HepG2 (cell line): ENCODE measurements around the gene TNPO3. TPM values are rescaled to one million over a fixed set of nuclear protein-coding genes. Genes with fewer than 3 reads are reported as not detected.
A peak's percentile ranks its signal among the peaks of the same experiment; 100 is the strongest.

Experiments
- ATAC-seq: fragments of 200-7000 bp; cut with Tn5 transposase; 3 replicates; pipeline ENCODE4 v1.9.1; 2020; ENCODE audit warnings: mild to moderate bottlenecking, moderate library complexity
- BruUV-seq: library from RNA; stranded (reverse); fragments of 400-500 nt; replicated peaks from 2 replicates; lab custom pipeline; 2021; lab: Mats Ljungman, UMichigan
- CTCF ChIA-PET: fragments of 300-600 bp; formaldehyde crosslinking; extraction: SDS; loops from one replicate; lab custom pipeline; 2021; ENCODE audit warnings: low total read pairs, inconsistent platforms, low intra/inter-chr PET ratio; lab: Yijun Ruan, JAX
- POLR2A ChIA-PET: fragments of 350-600 bp; sonication (Branson Sonifier 250); formaldehyde crosslinking; loops from one replicate; lab custom pipeline; 2020; ENCODE audit warnings: antibody characterized with exemption, inconsistent platforms; lab: Yijun Ruan, JAX
- DNase-seq: peaks from one replicate; pipeline ENCODE4 v3.0.0-alpha.2; 2015; ENCODE audit warnings: low spot score
- FAIRE-seq: peaks from 3 replicates; lab custom pipeline; 2011; peaks lifted over from hg19 to GRCh38; lab: Jason Lieb, UNC
- H2AFZ ChIP-seq: one replicate; pipeline ENCODE4 v1.6.1; 2011; ENCODE audit warnings: low read length, inconsistent platforms
- H3K27ac ChIP-seq: fragments of 300-600 bp; 3 replicates; pipeline ENCODE4 v1.8.0; 2011; ENCODE audit warnings: mixed run types, mild to moderate bottlenecking, mixed read lengths, low read length, inconsistent platforms; ENCODE audit not compliant: insufficient read depth; ENCODE audit errors: extremely low read length
- H3K27me3 ChIP-seq, 2 experiments: fragments of 200-600 bp in 1 of 2; 2 replicates in 1 of 2; 3 replicates in 1 of 2; pipeline versions ENCODE4 v1.6.0 to v1.8.0; 2011; ENCODE audit warnings: low read length in 2 of 2, mild to moderate bottlenecking in 2 of 2, moderate library complexity in 2 of 2, inconsistent platforms in 1 of 2; ENCODE audit not compliant: insufficient read depth in 2 of 2, control insufficient read depth in 1 of 2
- H3K36me3 ChIP-seq, 2 experiments: fragments of 200-600 bp in 1 of 2; replicated peaks in 1 of 2; 2 replicates in 1 of 2; 3 replicates in 1 of 2; pipeline versions ENCODE4 v1.5.1 to v1.8.0; 2011; ENCODE audit warnings: low read length in 2 of 2, inconsistent platforms in 1 of 2; ENCODE audit not compliant: insufficient read depth in 2 of 2, control insufficient read depth in 1 of 2
- H3K4me1 ChIP-seq: 2 replicates; pipeline ENCODE4 v1.5.1; 2012; ENCODE audit warnings: low read length, inconsistent platforms; ENCODE audit not compliant: insufficient read depth
- H3K4me2 ChIP-seq: 2 replicates; pipeline ENCODE4 v1.6.0; 2011; ENCODE audit warnings: low read depth, low read length, inconsistent platforms
- H3K4me3 ChIP-seq, 3 experiments: fragments of 200-600 bp in 1 of 3; sonication (generic), shearing (Covaris generic) in 1 of 3; replicated peaks in 1 of 3; 2 replicates each; pipeline ENCODE4 v1.5.1; 2011 to 2016; ENCODE audit warnings: low read length in 3 of 3, inconsistent platforms in 2 of 3, low read depth in 2 of 3, mild to moderate bottlenecking in 2 of 3, control low read depth in 1 of 3, mixed read lengths in 1 of 3; ENCODE audit not compliant: insufficient read depth in 1 of 3
- H3K79me2 ChIP-seq: one replicate; pipeline ENCODE4 v1.6.1; 2011; ENCODE audit warnings: low read length, inconsistent platforms; ENCODE audit not compliant: insufficient read depth
- H3K9ac ChIP-seq: 2 replicates; pipeline ENCODE4 v1.6.0; 2011; ENCODE audit warnings: mild to moderate bottlenecking, low read depth, low read length, inconsistent platforms; ENCODE audit not compliant: insufficient read depth
- H3K9me3 ChIP-seq: 2 replicates; pipeline ENCODE4 v1.5.1; 2012; ENCODE audit warnings: mild to moderate bottlenecking, low read length
- H4K20me1 ChIP-seq: 2 replicates; pipeline ENCODE4 v1.6.0; 2011; ENCODE audit warnings: inconsistent platforms, mild to moderate bottlenecking, low read length, moderate library complexity; ENCODE audit not compliant: insufficient read depth
- E2F5 ChIP-seq: sonication (generic); formaldehyde crosslinking; conservative IDR thresholded peaks from 2 replicates; pipeline ENCODE4 v1.4.0; 2020; ENCODE audit warnings: missing genetic modification reagents
- ERF ChIP-seq: IDR thresholded peaks from 2 replicates; pipeline ENCODE4 v1.6.1; 2018; ENCODE audit warnings: missing biosample characterization, missing genetic modification reagents
- ETV5 ChIP-seq: IDR thresholded peaks from 2 replicates; pipeline ENCODE4 v1.6.1; 2018; ENCODE audit warnings: missing biosample characterization, missing genetic modification reagents, inconsistent platforms, borderline replicate concordance
- REXO4 ChIP-seq: sonication (generic); formaldehyde crosslinking; IDR thresholded peaks from 2 replicates; pipeline ENCODE4 v1.8.0; 2022; ENCODE audit warnings: missing genetic modification reagents, mild to moderate bottlenecking, borderline replicate concordance
- RFX3 ChIP-seq: IDR thresholded peaks from 2 replicates; pipeline ENCODE4 v1.6.1; 2016; ENCODE audit warnings: missing biosample characterization, missing genetic modification reagents
- U2AF2 ChIP-seq: fragments of 200-400 bp; formaldehyde crosslinking; IDR thresholded peaks from 2 replicates; pipeline ENCODE4 v1.6.1; 2017; ENCODE audit warnings: low read depth, mild to moderate bottlenecking, low read length
- ZNF230 ChIP-seq: sonication (generic); formaldehyde crosslinking; IDR thresholded peaks from 2 replicates; pipeline ENCODE4 v1.4.0; 2020; ENCODE audit warnings: mild to moderate bottlenecking, missing genetic modification reagents
- ZNF562 ChIP-seq: sonication (generic); formaldehyde crosslinking; IDR thresholded peaks from 2 replicates; pipeline ENCODE4 v1.8.0; 2022; ENCODE audit warnings: missing genetic modification reagents, borderline replicate concordance
- WGBS: methylation state at CpG from one replicate; pipeline ENCODE4 v1.1.6; 2017; ENCODE audit warnings: low lambda C conversion rate; 5-methylcytosine and 5-hydroxymethylcytosine counted together
- in situ Hi-C: cut with HindIII; loops from 2 replicates; pipeline ENCODE4 v1.10.0; 2017; ENCODE audit warnings: low pct_unique_long_range_greater_than_20kb; ENCODE audit not compliant: extremely low pct_ligation_motif_present
- intact Hi-C: fragments of 100-400 bp; cut with micrococcal nuclease; formaldehyde crosslinking; loops from one replicate; pipeline ENCODE4 v1.10.0; 2022; ENCODE audit not compliant: unreplicated experiment
- polyA plus RNA-seq, 8 experiments: library from polyadenylated mRNA; depleted of rRNA in 3 of 8; stranded (reverse) in 7 of 8; unstranded in 1 of 8; fragments of >200 nt; fragmentation: Illumina TruSeq in 4 of 8; extraction: Trizol in 4 of 8; gene quantifications; 2 replicates each; pipeline versions ENCODE4 v1.2.1 to v1.2.3, GENCODE V29; 2011 to 2016; ENCODE audit warnings: low read depth in 4 of 8, missing spikeins in 1 of 8, mixed read lengths in 1 of 8; ENCODE audit not compliant: insufficient read depth in 1 of 8
- total RNA-seq, 5 experiments: library from RNA; depleted of rRNA; stranded (reverse); fragments of >200 nt; fragmentation: Illumina TruSeq; extraction: Trizol; gene quantifications; 2 replicates each; pipeline ENCODE4 v1.2.3, GENCODE V29; 2016; ENCODE audit warnings: low read depth in 1 of 5
- TF ChIP-seq, protein P1 (sequence below): IDR thresholded peaks from 2 replicates; pipeline ENCODE4 v1.4.0; 2020; ENCODE audit warnings: mild to moderate bottlenecking, missing genetic modification reagents
- TF ChIP-seq, protein P2 (sequence below): IDR thresholded peaks from 2 replicates; pipeline ENCODE4 v1.6.1; 2016; ENCODE audit warnings: low read depth, missing genetic modification reagents, missing compliant biosample characterization
- TF ChIP-seq, protein P3 (sequence below): sonication (generic); formaldehyde crosslinking; IDR thresholded peaks from 2 replicates; pipeline ENCODE4 v1.8.1; 2023; ENCODE audit warnings: mild to moderate bottlenecking, missing genetic modification reagents

TNPO3 gene
- total and polyA plus RNA-seq, 2 of the 13 experiments (the other 11 are each of a cell fraction or from before 2014, with no cell fraction given): 23.8 to 44.6 TPM

- BruUV-seq: no TSS peak
- 0 out of 2 replicates have a peak, but pooled peaks cover 7% of the 10 kb centered on the region for H4K20me1 ChIP-seq
- no peak overlapping the region for H3K9ac ChIP-seq
- in situ Hi-C loops: no loop called here
- DNase-seq (no peak), ATAC-seq (no peak), FAIRE-seq (peak; percentile 30)
- CTCF ChIA-PET: no interaction called here
- H2AFZ ChIP-seq: no peak overlapping the region
- POLR2A ChIA-PET: no interaction called here
- no peak for TF ChIP-seq ERF
- TF ChIP-seq, protein P1, sequence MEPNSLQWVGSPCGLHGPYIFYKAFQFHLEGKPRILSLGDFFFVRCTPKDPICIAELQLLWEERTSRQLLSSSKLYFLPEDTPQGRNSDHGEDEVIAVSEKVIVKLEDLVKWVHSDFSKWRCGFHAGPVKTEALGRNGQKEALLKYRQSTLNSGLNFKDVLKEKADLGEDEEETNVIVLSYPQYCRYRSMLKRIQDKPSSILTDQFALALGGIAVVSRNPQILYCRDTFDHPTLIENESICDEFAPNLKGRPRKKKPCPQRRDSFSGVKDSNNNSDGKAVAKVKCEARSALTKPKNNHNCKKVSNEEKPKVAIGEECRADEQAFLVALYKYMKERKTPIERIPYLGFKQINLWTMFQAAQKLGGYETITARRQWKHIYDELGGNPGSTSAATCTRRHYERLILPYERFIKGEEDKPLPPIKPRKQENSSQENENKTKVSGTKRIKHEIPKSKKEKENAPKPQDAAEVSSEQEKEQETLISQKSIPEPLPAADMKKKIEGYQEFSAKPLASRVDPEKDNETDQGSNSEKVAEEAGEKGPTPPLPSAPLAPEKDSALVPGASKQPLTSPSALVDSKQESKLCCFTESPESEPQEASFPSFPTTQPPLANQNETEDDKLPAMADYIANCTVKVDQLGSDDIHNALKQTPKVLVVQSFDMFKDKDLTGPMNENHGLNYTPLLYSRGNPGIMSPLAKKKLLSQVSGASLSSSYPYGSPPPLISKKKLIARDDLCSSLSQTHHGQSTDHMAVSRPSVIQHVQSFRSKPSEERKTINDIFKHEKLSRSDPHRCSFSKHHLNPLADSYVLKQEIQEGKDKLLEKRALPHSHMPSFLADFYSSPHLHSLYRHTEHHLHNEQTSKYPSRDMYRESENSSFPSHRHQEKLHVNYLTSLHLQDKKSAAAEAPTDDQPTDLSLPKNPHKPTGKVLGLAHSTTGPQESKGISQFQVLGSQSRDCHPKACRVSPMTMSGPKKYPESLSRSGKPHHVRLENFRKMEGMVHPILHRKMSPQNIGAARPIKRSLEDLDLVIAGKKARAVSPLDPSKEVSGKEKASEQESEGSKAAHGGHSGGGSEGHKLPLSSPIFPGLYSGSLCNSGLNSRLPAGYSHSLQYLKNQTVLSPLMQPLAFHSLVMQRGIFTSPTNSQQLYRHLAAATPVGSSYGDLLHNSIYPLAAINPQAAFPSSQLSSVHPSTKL (CRISPR knock-in tag): no peak
- TF ChIP-seq, protein P2, sequence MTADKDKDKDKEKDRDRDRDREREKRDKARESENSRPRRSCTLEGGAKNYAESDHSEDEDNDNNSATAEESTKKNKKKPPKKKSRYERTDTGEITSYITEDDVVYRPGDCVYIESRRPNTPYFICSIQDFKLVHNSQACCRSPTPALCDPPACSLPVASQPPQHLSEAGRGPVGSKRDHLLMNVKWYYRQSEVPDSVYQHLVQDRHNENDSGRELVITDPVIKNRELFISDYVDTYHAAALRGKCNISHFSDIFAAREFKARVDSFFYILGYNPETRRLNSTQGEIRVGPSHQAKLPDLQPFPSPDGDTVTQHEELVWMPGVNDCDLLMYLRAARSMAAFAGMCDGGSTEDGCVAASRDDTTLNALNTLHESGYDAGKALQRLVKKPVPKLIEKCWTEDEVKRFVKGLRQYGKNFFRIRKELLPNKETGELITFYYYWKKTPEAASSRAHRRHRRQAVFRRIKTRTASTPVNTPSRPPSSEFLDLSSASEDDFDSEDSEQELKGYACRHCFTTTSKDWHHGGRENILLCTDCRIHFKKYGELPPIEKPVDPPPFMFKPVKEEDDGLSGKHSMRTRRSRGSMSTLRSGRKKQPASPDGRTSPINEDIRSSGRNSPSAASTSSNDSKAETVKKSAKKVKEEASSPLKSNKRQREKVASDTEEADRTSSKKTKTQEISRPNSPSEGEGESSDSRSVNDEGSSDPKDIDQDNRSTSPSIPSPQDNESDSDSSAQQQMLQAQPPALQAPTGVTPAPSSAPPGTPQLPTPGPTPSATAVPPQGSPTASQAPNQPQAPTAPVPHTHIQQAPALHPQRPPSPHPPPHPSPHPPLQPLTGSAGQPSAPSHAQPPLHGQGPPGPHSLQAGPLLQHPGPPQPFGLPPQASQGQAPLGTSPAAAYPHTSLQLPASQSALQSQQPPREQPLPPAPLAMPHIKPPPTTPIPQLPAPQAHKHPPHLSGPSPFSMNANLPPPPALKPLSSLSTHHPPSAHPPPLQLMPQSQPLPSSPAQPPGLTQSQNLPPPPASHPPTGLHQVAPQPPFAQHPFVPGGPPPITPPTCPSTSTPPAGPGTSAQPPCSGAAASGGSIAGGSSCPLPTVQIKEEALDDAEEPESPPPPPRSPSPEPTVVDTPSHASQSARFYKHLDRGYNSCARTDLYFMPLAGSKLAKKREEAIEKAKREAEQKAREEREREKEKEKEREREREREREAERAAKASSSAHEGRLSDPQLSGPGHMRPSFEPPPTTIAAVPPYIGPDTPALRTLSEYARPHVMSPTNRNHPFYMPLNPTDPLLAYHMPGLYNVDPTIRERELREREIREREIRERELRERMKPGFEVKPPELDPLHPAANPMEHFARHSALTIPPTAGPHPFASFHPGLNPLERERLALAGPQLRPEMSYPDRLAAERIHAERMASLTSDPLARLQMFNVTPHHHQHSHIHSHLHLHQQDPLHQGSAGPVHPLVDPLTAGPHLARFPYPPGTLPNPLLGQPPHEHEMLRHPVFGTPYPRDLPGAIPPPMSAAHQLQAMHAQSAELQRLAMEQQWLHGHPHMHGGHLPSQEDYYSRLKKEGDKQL (CRISPR knock-in tag): no peak
- no peak for TF ChIP-seq ZNF230 (CRISPR knock-in tag)
- no peak for TF ChIP-seq U2AF2
- no peak for TF ChIP-seq ZNF562 (CRISPR knock-in tag)
- no peak for TF ChIP-seq REXO4 (CRISPR knock-in tag)
- TF ChIP-seq, protein P3, sequence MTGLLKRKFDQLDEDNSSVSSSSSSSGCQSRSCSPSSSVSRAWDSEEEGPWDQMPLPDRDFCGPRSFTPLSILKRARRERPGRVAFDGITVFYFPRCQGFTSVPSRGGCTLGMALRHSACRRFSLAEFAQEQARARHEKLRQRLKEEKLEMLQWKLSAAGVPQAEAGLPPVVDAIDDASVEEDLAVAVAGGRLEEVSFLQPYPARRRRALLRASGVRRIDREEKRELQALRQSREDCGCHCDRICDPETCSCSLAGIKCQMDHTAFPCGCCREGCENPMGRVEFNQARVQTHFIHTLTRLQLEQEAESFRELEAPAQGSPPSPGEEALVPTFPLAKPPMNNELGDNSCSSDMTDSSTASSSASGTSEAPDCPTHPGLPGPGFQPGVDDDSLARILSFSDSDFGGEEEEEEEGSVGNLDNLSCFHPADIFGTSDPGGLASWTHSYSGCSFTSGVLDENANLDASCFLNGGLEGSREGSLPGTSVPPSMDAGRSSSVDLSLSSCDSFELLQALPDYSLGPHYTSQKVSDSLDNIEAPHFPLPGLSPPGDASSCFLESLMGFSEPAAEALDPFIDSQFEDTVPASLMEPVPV: no peak
- no peak for TF ChIP-seq E2F5 (CRISPR knock-in tag)
- TF ChIP-seq ETV5: no peak
- TF ChIP-seq RFX3: no peak
- no peak overlapping the region for H3K27ac ChIP-seq
- WGBS: 82% methylated on average over 1 of the region's 1 CpG
- H3K79me2 ChIP-seq: peaks cover 67% of the 10 kb centered on the region
- no peaks in the 10 kb centered on the region; a peak in 1 of 5 replicates for H3K27me3 ChIP-seq
- peaks cover 2 to 14% of the 10 kb centered on the region in 2 experiments; a peak in 3 of 5 replicates for H3K36me3 ChIP-seq
- H3K4me2 ChIP-seq: peak overlapping the region; percentile 92
- H3K4me3 ChIP-seq: peak overlapping the region in 1 of 3 experiments; percentile 3; a peak in 2 of 6 replicates
- H3K9me3 ChIP-seq: no peaks in the 10 kb centered on the region
- intact Hi-C loops: no loop called here
- peaks cover 55% of the 10 kb centered on the region for H3K4me1 ChIP-seq
Observed at GRCh38 chr7:129052441-129052840, 2.5 kb downstream of the TNPO3 start.
